BE2C (cell line): Measurements from ENCODE around the gene TEKT2.

ENCODE experiments used
- DNase-seq: peaks from one replicate; pipeline ENCODE4 v3.0.0-alpha.2; 2020
- H3K27me3 ChIP-seq: fragments of 250-450 bp; sonication (Bioruptor Pico); 2 replicates; pipeline ENCODE4 v1.5.1; 2020; ENCODE audit warnings: mild to moderate bottlenecking
- H3K36me3 ChIP-seq: fragments of 250-450 bp; sonication (Bioruptor Pico); 2 replicates; pipeline ENCODE4 v1.5.1; 2020; ENCODE audit warnings: mild to moderate bottlenecking
- H3K4me1 ChIP-seq: fragments of 250-450 bp; sonication (Bioruptor Pico); 2 replicates; pipeline ENCODE4 v1.5.1; 2020
- H3K4me3 ChIP-seq: 2 replicates; pipeline ENCODE4 v1.5.1; 2011; ENCODE audit warnings: low read depth, low read length
- H3K9me3 ChIP-seq: fragments of 250-450 bp; sonication (Bioruptor Pico); 2 replicates; pipeline ENCODE4 v1.5.1; 2020
- CTCF ChIP-seq: IDR thresholded peaks from 2 replicates; pipeline ENCODE4 v1.5.1; 2012; ENCODE audit warnings: mild to moderate bottlenecking, low read depth, low read length

Gene TEKT2

GRCh38 chr1:36123356-36123755 is 39.5 kb downstream of the TEKT2 start:
- Histone ChIP-seq H3K36me3 (no peaks in the 10 kb centered on the region), H3K27me3 (no peaks in the 10 kb centered on the region), H3K4me1 (no peaks in the 10 kb centered on the region), H3K9me3 (no peaks in the 10 kb centered on the region), H3K4me3 (no peak overlapping the region)
- no peak for DNase-seq
- TF ChIP-seq CTCF = no peak

GRCh38 chr1:36124404-36125128 is 40.7 kb downstream of the TEKT2 start:
- DNase-seq = no peak
- Histone ChIP-seq H3K4me3 (no peak overlapping the region), H3K27me3 (no peaks in the 10 kb centered on the region), H3K9me3 (no peaks in the 10 kb centered on the region), H3K36me3 (no peaks in the 10 kb centered on the region), H3K4me1 (no peaks in the 10 kb centered on the region)
- TF ChIP-seq CTCF = no peak

DNA sequence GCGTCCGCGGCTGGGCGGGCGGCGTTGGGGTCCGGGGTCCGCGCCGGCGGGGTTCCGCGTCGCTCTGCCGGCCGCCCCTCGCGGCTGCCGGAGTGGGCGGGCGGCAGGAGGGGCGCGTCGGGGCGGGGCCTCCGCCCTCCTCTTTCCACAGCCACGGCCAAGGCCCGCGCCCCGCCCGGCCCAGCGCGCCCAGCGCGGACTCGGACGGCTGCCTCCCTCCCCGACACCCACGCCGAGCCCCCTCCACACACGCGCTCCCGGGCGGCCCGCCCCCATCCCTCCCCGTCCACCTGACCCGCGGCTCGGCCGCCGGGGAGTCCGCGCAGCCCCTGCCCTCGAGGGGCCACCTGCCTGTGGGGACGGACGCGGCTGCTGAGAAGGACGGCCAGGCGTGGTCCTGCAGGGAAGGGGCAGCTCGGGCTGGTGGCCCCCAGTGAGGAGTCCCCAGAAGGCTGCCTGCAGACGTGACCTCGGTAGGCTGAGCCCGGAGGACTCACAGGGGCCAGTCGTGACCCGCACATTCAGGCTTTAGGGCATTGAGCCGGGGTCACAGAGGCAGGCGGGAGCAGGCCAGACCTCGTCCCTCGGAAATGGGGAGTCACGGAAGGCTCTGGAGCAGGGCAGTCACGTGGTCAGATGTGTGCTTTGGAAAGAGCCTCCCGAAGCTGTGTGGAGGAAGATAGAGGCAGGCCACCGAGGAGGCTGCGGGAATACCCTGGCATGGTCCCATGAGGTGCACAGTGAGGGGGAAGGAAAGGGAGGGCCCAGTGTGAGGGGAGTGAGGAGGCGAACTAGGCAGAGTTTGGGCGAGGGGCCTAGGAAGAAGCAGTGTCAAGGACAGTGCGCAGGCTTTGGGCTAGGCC is 41.5 kb downstream of the TEKT2 start, which contains the start of gene COL8A2:
TSS of gene COL8A2 (minus strand) at position 94 of the 863 bp plus-strand sequence. CDS start 24,980 bp downstream, outside the sequence.
- no peaks in the 10 kb centered on the region for H3K9me3 ChIP-seq
- no peaks in the 10 kb centered on the region for H3K4me1 ChIP-seq
- no peaks in the 10 kb centered on the region for H3K36me3 ChIP-seq
- TF ChIP-seq CTCF = no peak
- H3K27me3 ChIP-seq = no peaks in the 10 kb centered on the region
- no peak for DNase-seq
- H3K4me3 ChIP-seq = no peak within 1 kb of the TSS

- Histone ChIP-seq H3K4me3 (no peak overlapping the region), H3K27me3 (no peaks in the 10 kb centered on the region), H3K36me3 (no peaks in the 10 kb centered on the region), H3K9me3 (no peaks in the 10 kb centered on the region), H3K4me1 (no peaks in the 10 kb centered on the region)
- TF ChIP-seq CTCF = no peak
- DNase-seq = no peak
Measured at GRCh38 chr1:36126005-36126716, 42.3 kb downstream of the TEKT2 start.

GRCh38 chr1:36126797-36127500 is 43.1 kb downstream of the TEKT2 start:
- H3K4me3 ChIP-seq = no peak overlapping the region
- no peak for DNase-seq
- no peaks in the 10 kb centered on the region for H3K36me3 ChIP-seq
- no peaks in the 10 kb centered on the region for H3K4me1 ChIP-seq
- H3K9me3 ChIP-seq = no peaks in the 10 kb centered on the region
- no peaks in the 10 kb centered on the region for H3K27me3 ChIP-seq
- no peak for TF ChIP-seq CTCF
